Panc1 (cell line): ENCODE results near the gene PCSK2. TPM values are rescaled to one million over a fixed set of nuclear protein-coding genes. Genes with fewer than 3 reads are reported as not detected.
A peak's percentile ranks its signal among the peaks of the same experiment; 100 is the strongest.

Experiments used
- ATAC-seq: fragments of 200-7000 bp; cut with Tn5 transposase; 2 replicates; pipeline ENCODE4 v1.9.1; 2020; ENCODE audit warnings: mild to moderate bottlenecking, moderate library complexity
- BruUV-seq: library from RNA; stranded (reverse); fragments of 400-500 nt; replicated peaks from 2 replicates; lab custom pipeline; 2021; lab: Mats Ljungman, UMichigan
- CTCF ChIA-PET: fragments of 300-600 bp; sonication (Branson Sonifier 250); formaldehyde crosslinking; loops from one replicate; lab custom pipeline; 2022; ENCODE audit warnings: antibody characterized with exemption; lab: Charles Lee
- POLR2A ChIA-PET: fragments of 300-600 bp; sonication (Branson Sonifier 250); formaldehyde crosslinking; loops from one replicate; lab custom pipeline; 2022; ENCODE audit warnings: antibody characterized with exemption; lab: Charles Lee
- DNase-seq: peaks from one replicate; pipeline ENCODE4 v3.0.0-alpha.2; 2010; ENCODE audit warnings: low read depth, low spot score
- H3K27ac ChIP-seq: 2 replicates; pipeline ENCODE4 v1.5.1; 2011; ENCODE audit warnings: mild to moderate bottlenecking, low read length, inconsistent platforms
- H3K27me3 ChIP-seq: fragments of 200-500 bp; sonication (Bioruptor generic); 2 replicates; pipeline ENCODE4 v1.6.0; 2014; ENCODE audit warnings: low read length, inconsistent platforms; ENCODE audit not compliant: control insufficient read depth, insufficient read depth
- H3K36me3 ChIP-seq: fragments of 200-500 bp; sonication (Bioruptor generic); 2 replicates; pipeline ENCODE4 v1.5.1; 2014; ENCODE audit warnings: inconsistent platforms, mild to moderate bottlenecking, low read length, moderate library complexity; ENCODE audit not compliant: control insufficient read depth, insufficient read depth
- H3K4me1 ChIP-seq: 2 replicates; pipeline ENCODE4 v1.5.1; 2011; ENCODE audit warnings: inconsistent platforms, mild to moderate bottlenecking, low read length, moderate library complexity; ENCODE audit not compliant: control insufficient read depth, insufficient read depth
- H3K4me3 ChIP-seq, 2 experiments: 2 replicates each; pipeline ENCODE4 v1.5.1; 2011 to 2012; ENCODE audit warnings: low read depth in 2 of 2, low read length in 2 of 2, mild to moderate bottlenecking in 2 of 2, inconsistent platforms in 1 of 2, moderate library complexity in 1 of 2
- H3K9me3 ChIP-seq: fragments of 200-500 bp; sonication (Bioruptor generic); 2 replicates; pipeline ENCODE4 v1.5.1; 2014; ENCODE audit warnings: low read depth, mild to moderate bottlenecking, inconsistent platforms, low read length, moderate library complexity; ENCODE audit not compliant: control insufficient read depth, insufficient read depth
- CTCF ChIP-seq: fragments of 450-650 bp; IDR thresholded peaks from 2 replicates; pipeline ENCODE4 v1.5.1; 2017; ENCODE audit warnings: mild to moderate bottlenecking
- POLR2AphosphoS5 ChIP-seq: IDR thresholded peaks from 2 replicates; pipeline ENCODE4 v1.6.1; 2012; ENCODE audit warnings: mild to moderate bottlenecking, low read depth, low read length, moderate library complexity
- REST ChIP-seq, 2 experiments: IDR thresholded peaks; 2 replicates each; pipeline ENCODE4 v1.6.1; 2011 to 2012; ENCODE audit warnings: low read depth in 2 of 2, control low read depth in 1 of 2, low read length in 1 of 2, mild to moderate bottlenecking in 1 of 2, moderate library complexity in 1 of 2; ENCODE audit not compliant: insufficient read depth in 1 of 2
- SIN3A ChIP-seq: IDR thresholded peaks from 2 replicates; pipeline ENCODE4 v1.6.1; 2012; ENCODE audit warnings: low read depth, mild to moderate bottlenecking, low read length, moderate library complexity, borderline replicate concordance; ENCODE audit not compliant: insufficient read depth
- TCF7L2 ChIP-seq: IDR thresholded peaks from 2 replicates; pipeline ENCODE4 v1.6.1; 2011; ENCODE audit warnings: mild to moderate bottlenecking, low read depth, low read length, inconsistent platforms
- in situ Hi-C: cut with HindIII; loops from 2 replicates; pipeline ENCODE4 v1.10.0; 2016; ENCODE audit warnings: low sequenced_read_pairs, low pct_unique_long_range_greater_than_20kb
- intact Hi-C: fragments of 100-400 bp; cut with micrococcal nuclease; formaldehyde crosslinking; loops from one replicate; pipeline ENCODE4 v1.10.0; 2022; ENCODE audit not compliant: unreplicated experiment
- total RNA-seq: library from RNA; stranded (reverse); gene quantifications from one replicate; pipeline ENCODE4 v1.2.1, GENCODE V29; 2021; ENCODE audit not compliant: unreplicated experiment

Gene PCSK2
- total RNA-seq, 1 experiment from 2014 or later = not detected

DNA sequence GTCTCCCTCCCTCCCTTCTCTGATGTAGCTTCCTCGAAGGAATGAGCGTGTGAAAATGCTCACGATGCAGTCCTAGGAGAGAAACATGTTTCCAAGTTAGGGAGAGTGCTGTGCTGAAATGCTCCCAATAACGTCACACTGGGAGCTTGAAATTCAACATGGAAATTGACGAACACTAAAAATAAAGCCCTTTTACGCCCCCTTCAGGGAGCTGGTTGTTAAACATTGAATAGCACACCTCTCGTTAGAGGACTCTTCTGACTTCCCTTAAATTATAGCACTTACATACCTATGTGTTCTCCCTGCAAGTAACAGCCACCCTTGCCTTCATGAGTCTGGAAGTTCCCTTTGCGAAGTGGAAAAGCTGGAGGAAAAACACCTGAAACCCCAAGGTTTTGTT is 215.7 kb downstream of the PCSK2 start:
- DNase-seq = no peak
- Histone ChIP-seq H3K4me3 (no peak overlapping the region), H3K4me1 (no peaks in the 10 kb centered on the region), H3K27ac (no peak overlapping the region), H3K9me3 (no peaks in the 10 kb centered on the region), H3K36me3 (no peaks in the 10 kb centered on the region), H3K27me3 (peaks cover 18% of the 10 kb centered on the region)
- in situ Hi-C loops (no loop called here), intact Hi-C loops (no loop called here)
- TF ChIP-seq REST (IDR thresholded peaks at IDR 0.05; ENCODE audit: insufficient read depth in 1 of 2, low read depth in 2 of 2, low read length in 1 of 2) (no peak), CTCF (peak; percentile 36; the same call in 1 of the 2 replicates)
- CTCF ChIA-PET = no interaction called here
- BruUV-seq = no TSS peak
- POLR2A ChIA-PET = no interaction called here
- no peak for ATAC-seq

GRCh38 chr20:17443131-17443858 is 216.5 kb downstream of the PCSK2 start:
- H3K27me3 ChIP-seq = peaks cover 18% of the 10 kb centered on the region
- in situ Hi-C loops (no loop called here), intact Hi-C loops (no loop called here)
- no peak overlapping the region for H3K4me3 ChIP-seq
- no TSS peak for BruUV-seq
- ATAC-seq (no peak), DNase-seq (no peak)
- H3K9me3 ChIP-seq = no peaks in the 10 kb centered on the region
- ChIA-PET POLR2A (no interaction called here), CTCF (no interaction called here)
- H3K27ac ChIP-seq = no peak overlapping the region
- no peaks in the 10 kb centered on the region for H3K4me1 ChIP-seq
- TF ChIP-seq SIN3A = no peak
- no peak for TF ChIP-seq REST (IDR thresholded peaks at IDR 0.05; ENCODE audit: insufficient read depth in 1 of 2, low read depth in 2 of 2, low read length in 1 of 2)
- no peak for TF ChIP-seq POLR2AphosphoS5
- TF ChIP-seq TCF7L2 = no peak
- TF ChIP-seq CTCF = no peak
- H3K36me3 ChIP-seq = no peaks in the 10 kb centered on the region
